AG09319 (cell line): ENCODE measurements around the gene NELFCD.

Experiments
- DNase-seq: peaks from one replicate; pipeline ENCODE4 v3.0.0-alpha.2; 2010; ENCODE audit warnings: low read depth; ENCODE audit errors: extremely low read depth
- TF ChIP-seq, protein P1 (sequence below): IDR thresholded peaks from 2 replicates; pipeline ENCODE4 v1.5.1; 2011; ENCODE audit warnings: low read depth, mild to moderate bottlenecking, inconsistent platforms, low read length, moderate library complexity

NELFCD gene

DNA sequence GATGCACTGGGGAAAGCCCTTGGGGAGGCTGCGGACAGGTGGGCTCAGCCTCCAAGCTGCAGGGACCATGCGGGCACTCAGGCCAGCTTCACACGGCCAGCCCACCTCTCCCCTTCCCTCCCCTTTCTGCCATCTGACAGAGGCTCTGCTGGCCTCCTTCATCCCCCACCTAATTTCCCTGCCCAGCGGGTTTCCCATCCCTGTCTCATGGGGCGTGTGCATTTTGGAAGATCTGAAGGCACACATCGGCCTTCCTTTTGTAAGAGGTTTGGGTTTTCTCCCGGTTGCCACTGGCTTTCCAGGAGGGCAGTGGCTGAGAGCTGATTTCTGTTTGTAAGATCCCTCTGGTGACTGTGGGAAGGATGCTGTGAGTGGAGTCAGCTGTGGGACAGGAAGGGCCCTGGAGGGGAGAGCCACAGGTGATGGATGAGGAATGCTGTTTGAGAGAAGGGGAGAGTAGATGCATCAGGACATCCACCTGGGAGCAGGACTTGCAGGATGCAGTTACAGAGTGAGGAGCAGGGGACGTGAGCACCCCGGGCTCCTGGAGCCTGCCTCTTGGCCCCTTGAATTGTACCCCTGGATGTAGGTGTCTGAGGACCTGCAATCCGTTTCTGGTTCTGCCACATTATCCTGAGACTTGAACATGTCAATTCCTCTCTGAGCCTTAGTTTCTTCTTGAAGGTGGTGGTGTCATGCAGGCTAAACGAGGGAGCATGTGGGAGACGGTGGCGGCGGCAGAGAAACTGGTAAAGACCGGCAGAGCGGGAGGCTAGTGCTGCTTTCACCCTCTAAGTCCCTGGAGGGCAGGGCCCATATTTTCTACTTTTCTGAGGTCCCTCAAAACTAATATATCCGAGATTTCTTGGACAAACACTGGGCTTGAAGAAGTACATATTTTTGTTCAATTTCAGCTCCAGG is 32.2 kb downstream of the NELFCD start:
- TF ChIP-seq, protein P1, sequence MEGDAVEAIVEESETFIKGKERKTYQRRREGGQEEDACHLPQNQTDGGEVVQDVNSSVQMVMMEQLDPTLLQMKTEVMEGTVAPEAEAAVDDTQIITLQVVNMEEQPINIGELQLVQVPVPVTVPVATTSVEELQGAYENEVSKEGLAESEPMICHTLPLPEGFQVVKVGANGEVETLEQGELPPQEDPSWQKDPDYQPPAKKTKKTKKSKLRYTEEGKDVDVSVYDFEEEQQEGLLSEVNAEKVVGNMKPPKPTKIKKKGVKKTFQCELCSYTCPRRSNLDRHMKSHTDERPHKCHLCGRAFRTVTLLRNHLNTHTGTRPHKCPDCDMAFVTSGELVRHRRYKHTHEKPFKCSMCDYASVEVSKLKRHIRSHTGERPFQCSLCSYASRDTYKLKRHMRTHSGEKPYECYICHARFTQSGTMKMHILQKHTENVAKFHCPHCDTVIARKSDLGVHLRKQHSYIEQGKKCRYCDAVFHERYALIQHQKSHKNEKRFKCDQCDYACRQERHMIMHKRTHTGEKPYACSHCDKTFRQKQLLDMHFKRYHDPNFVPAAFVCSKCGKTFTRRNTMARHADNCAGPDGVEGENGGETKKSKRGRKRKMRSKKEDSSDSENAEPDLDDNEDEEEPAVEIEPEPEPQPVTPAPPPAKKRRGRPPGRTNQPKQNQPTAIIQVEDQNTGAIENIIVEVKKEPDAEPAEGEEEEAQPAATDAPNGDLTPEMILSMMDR = no peak
- DNase-seq = no peak

DNA sequence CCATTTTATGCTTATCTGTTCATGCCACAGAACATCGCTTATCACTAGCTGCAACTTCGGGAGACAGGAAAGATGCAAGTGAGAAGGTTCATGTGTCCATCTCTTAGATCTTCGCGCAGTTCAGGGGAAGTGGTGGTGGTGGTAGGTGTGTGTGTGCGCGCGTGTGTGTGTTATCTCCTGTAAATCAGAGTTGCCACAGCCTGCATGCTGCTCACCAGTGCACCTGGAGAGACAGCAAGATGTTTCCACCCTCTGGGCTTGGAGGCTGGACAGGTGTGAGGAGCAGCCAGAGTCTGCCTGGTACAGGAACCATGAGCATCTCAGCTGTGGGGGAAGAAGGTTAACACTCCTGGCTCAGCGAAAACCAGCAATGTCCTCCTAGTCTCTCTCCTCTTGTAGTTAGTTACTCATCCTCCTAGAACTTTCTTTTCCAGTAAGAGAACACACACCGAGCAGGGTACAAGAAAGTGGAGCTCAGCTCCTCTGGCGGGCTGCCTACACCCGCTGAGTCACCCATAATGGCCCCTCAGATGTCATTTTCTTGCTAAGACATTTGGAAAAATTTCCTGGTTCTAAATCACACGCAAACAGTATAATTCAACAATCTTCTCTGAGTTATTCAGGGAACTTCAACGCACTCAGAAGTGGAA is 33.0 kb downstream of the NELFCD start:
- TF ChIP-seq, protein P1 = no peak

DNA sequence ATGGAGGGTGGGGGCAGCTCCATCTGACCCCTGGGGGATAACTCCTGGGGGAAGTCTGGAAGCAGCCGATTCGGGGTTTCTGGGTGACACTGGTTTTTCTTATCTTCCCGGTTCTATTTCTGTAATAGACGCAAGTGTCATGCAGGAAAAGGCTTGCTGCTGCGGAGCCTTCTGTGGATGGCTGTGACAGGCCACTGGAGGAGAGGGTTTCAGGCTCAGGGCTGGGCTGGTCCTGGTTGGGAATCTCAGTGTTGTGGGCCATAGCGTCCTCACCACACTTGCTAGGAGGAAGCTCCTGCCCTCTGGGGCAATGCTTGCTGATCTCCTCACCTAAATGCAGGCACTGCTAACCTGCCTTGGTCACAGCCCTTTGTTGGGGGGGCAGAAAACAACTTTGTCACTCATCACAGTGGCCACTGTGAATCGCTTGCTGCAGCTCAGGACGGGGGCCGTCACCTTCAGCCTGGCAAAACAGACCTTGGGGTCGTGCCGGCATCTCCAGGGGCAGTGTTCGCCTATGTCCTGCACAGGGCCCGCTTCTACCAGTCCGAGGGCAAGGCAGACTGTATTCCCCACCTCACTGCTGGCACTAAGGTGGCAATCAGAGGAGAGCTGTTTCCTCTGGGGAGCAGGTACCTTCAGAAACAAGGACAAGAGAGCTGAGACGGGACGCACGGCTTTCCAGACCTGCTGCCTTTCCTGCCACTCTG is 33.8 kb downstream of the NELFCD start:
- no peak for DNase-seq
- TF ChIP-seq, protein P1 = no peak

More for the DNA sequence above, 33.0 kb downstream of the NELFCD start:
- DNase-seq = no peak

DNA sequence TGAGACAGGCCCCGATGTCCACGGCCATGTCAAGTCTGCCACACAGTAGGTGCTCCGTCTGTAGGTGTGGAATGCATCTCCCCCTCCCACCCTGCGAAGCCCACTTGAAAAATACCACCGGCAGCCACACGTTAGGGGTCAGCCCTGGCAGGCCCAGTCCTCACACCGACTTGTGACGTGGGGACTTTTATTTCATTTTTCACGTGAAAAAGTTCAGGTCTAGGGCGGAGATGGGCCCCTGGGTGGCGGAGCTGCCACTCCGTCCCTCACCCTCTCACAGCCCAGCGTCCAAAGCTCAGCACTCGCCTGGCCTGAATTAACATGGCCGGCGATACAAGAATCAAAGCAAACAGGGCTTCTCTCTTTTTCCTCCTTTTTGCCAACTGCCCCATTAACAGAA is 34.4 kb downstream of the NELFCD start:
- TF ChIP-seq, protein P1 = no peak
- no peak for DNase-seq

DNA sequence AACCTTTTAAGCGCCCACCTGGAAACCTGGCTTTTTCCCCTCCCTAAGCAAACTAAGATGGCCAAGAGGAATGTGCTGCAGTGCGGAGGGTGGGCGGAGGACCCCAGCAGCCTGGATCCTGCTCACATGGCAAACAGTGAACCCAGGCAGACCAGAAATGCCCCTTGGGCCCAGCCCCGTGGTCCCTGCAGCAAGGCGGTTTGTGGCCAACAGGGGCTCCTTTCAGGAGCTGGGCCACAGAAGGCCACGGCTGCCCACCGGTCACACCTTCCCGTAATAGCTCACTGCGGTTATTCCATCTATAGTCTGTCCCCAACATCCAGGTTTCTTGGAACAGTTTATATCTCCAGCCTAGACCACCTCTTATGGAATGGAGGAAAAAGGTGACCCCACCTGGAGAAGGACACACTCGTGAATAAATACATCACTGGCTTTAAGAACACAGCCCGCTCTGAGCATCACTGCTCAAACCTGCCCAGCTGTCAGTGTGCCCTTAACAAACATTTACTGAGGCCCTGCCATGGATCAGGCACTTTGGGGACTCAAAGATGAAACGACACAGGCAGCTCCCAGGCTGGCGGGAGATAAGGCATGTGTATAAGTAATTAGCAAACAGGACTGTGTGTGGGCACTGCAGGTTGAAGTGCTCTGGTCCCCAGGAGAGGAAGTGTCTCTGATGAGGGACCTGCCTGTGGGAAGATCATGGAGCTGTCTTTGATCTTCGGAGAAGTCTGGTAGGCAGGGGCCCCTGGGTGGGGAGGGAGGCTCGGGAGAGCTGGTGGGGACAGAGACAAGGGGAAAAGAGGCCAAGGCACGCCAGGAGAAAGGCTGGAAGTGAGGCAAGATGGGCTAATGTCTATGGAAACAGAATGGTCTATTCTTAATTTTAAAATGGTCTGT is 35.0 kb downstream of the NELFCD start:
- TF ChIP-seq, protein P1 = no peak
- no peak for DNase-seq

DNA sequence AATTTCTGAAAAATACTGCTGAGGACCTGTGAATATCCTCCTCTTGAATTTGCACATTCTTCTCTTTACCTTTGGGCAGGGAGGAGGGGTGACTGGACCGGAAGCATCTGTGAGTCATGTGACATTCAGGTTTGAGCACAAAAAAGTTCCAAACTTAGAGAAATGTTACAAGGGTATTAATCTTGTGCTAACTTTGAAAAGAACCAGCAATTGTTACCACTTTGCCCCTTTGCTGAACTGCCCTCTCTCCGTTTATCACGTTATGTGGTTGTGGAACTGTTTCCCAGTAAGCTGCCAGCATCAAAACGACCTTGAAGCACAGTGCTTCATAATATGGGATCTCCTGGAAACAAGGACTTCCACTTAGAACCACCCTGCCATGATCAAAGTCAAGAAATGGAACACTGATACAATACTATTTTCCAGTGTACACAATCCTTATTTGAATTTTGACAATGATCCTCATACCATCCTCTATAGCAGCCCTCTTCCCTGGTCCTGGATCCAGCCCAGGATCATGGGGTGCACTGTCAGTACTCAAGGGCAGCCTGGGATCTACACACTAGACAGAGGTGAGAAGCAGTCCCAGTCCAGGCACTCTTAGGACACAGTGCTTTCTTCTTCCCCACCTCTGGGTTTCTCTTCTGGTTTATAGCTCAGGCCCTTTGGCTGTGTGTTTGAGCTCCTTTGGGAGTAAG is 35.9 kb downstream of the NELFCD start:
- DNase-seq = no peak
- TF ChIP-seq, protein P1 = no peak
